IMR-90 (cell line): ENCODE measurements around the gene MYO1D.

ENCODE experiments used
- BHLHE40 ChIP-seq: fragments of 150-350 bp; IDR thresholded peaks from 2 replicates; pipeline ENCODE4 v1.6.1; 2016; ENCODE audit warnings: mild to moderate bottlenecking, low read depth, low read length
- MAZ ChIP-seq: IDR thresholded peaks from 2 replicates; pipeline ENCODE4 v1.6.1; 2012; ENCODE audit warnings: low read depth, mild to moderate bottlenecking, low read length, improper control_type of control experiment, moderate library complexity, borderline replicate concordance
- MXI1 ChIP-seq: IDR thresholded peaks from 2 replicates; pipeline ENCODE4 v1.6.1; 2012; ENCODE audit warnings: low read depth, mild to moderate bottlenecking, low read length, moderate library complexity, borderline replicate concordance
- NFE2L2 ChIP-seq: fragments of 150-350 bp; IDR thresholded peaks from 2 replicates; pipeline ENCODE4 v1.6.1; 2016; ENCODE audit warnings: low read depth, mild to moderate bottlenecking, low read length
- POLR2A ChIP-seq: IDR thresholded peaks from 2 replicates; pipeline ENCODE4 v1.6.1; 2012; ENCODE audit warnings: mild to moderate bottlenecking, low read depth, low read length
- RAD21 ChIP-seq: IDR thresholded peaks from 2 replicates; pipeline ENCODE4 v1.6.1; 2012; ENCODE audit warnings: low read length, improper control_type of control experiment
- RFX5 ChIP-seq: IDR thresholded peaks from 2 replicates; pipeline ENCODE4 v1.8.0; 2012; ENCODE audit warnings: low read depth, mild to moderate bottlenecking, low read length, moderate library complexity
- TF ChIP-seq, protein P1 (sequence below): conservative IDR thresholded peaks from 2 replicates; pipeline ENCODE4 v1.5.1; 2012; ENCODE audit warnings: mild to moderate bottlenecking, low read depth, low read length, improper control_type of control experiment
- TF ChIP-seq, protein P2 (sequence below): fragments of 150-350 bp; IDR thresholded peaks from 2 replicates; pipeline ENCODE4 v1.6.1; 2017; ENCODE audit warnings: mild to moderate bottlenecking, antibody characterized with exemption, low read length, low read depth

GRCh38 chr17:32514606-32515005 is 362.3 kb downstream of the MYO1D start:
- TF ChIP-seq BHLHE40 = no peak
- no peak for TF ChIP-seq RFX5
- TF ChIP-seq, protein P1, sequence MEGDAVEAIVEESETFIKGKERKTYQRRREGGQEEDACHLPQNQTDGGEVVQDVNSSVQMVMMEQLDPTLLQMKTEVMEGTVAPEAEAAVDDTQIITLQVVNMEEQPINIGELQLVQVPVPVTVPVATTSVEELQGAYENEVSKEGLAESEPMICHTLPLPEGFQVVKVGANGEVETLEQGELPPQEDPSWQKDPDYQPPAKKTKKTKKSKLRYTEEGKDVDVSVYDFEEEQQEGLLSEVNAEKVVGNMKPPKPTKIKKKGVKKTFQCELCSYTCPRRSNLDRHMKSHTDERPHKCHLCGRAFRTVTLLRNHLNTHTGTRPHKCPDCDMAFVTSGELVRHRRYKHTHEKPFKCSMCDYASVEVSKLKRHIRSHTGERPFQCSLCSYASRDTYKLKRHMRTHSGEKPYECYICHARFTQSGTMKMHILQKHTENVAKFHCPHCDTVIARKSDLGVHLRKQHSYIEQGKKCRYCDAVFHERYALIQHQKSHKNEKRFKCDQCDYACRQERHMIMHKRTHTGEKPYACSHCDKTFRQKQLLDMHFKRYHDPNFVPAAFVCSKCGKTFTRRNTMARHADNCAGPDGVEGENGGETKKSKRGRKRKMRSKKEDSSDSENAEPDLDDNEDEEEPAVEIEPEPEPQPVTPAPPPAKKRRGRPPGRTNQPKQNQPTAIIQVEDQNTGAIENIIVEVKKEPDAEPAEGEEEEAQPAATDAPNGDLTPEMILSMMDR = no peak
- TF ChIP-seq, protein P2, sequence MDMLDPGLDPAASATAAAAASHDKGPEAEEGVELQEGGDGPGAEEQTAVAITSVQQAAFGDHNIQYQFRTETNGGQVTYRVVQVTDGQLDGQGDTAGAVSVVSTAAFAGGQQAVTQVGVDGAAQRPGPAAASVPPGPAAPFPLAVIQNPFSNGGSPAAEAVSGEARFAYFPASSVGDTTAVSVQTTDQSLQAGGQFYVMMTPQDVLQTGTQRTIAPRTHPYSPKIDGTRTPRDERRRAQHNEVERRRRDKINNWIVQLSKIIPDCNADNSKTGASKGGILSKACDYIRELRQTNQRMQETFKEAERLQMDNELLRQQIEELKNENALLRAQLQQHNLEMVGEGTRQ = no peak
- no peak for TF ChIP-seq RAD21
- TF ChIP-seq POLR2A = no peak
- no peak for TF ChIP-seq MAZ
- no peak for TF ChIP-seq MXI1
- TF ChIP-seq NFE2L2 = no peak
